Stimulated activated naive CD4-positive, alpha-beta T cell (primary cell): ENCODE results near the gene CYP8B1.

Source experiments
- DNase-seq, 6 experiments: peaks; one replicate each; lab custom pipeline; 2025; lab: John Stamatoyannopoulos, UW

The CYP8B1 gene

GRCh38 chr3:42875325-42876151 is at the start of gene CYP8B1:
CYP8B1 (minus strand) TSS chr3:42875879; CDS start chr3:42875816, 63 bp downstream.
- DNase-seq: no peak

GRCh38 chr3:42923606-42924005 is 47.9 kb upstream of the CYP8B1 start:
- DNase-seq: no peak

GRCh38 chr3:42914771-42915515 is 39.3 kb upstream of the CYP8B1 start:
- no peak for DNase-seq

GRCh38 chr3:42911551-42911950 is 35.9 kb upstream of the CYP8B1 start:
- no peak for DNase-seq

GRCh38 chr3:42908675-42909074 is 33.0 kb upstream of the CYP8B1 start:
- DNase-seq: no peak

GRCh38 chr3:42906848-42907183 is 31.1 kb upstream of the CYP8B1 start:
- no peak for DNase-seq

GRCh38 chr3:42906070-42906847 is 30.6 kb upstream of the CYP8B1 start, which contains the start of gene ZNF662:
ZNF662 (plus strand) TSS chr3:42906142; CDS start chr3:42908115, 1,973 bp downstream.
- DNase-seq: peak in 3 of 6 experiments; percentile 7 to 44 (median 17)

- DNase-seq: no peak
Observed at GRCh38 chr3:42905740-42906069, 30.0 kb upstream of the CYP8B1 start.

- no peak for DNase-seq
Observed at GRCh38 chr3:42904076-42904475, 28.4 kb upstream of the CYP8B1 start.

GRCh38 chr3:42902257-42902656 is 26.6 kb upstream of the CYP8B1 start:
- no peak for DNase-seq

GRCh38 chr3:42901073-42901415 is 25.4 kb upstream of the CYP8B1 start:
- no peak for DNase-seq

- DNase-seq: no peak
Observed at GRCh38 chr3:42900226-42901072, 24.8 kb upstream of the CYP8B1 start.

- no peak for DNase-seq
Observed at GRCh38 chr3:42898896-42899675, 23.4 kb upstream of the CYP8B1 start.

- no peak for DNase-seq
Observed at GRCh38 chr3:42895580-42895868, 19.8 kb upstream of the CYP8B1 start.

- DNase-seq: no peak
Observed at GRCh38 chr3:42894698-42895579, 19.3 kb upstream of the CYP8B1 start.

- DNase-seq: no peak
Observed at GRCh38 chr3:42892807-42893206, 17.1 kb upstream of the CYP8B1 start.

- no peak for DNase-seq
Observed at GRCh38 chr3:42892169-42892568, 16.5 kb upstream of the CYP8B1 start.

- DNase-seq: no peak
Observed at GRCh38 chr3:42891042-42891441, 15.4 kb upstream of the CYP8B1 start.

- DNase-seq: no peak
Observed at GRCh38 chr3:42887084-42887483, 11.4 kb upstream of the CYP8B1 start.

- no peak for DNase-seq
Observed at GRCh38 chr3:42886294-42886822, 10.7 kb upstream of the CYP8B1 start.
